Astrocyte (in vitro differentiated cells and primary cell): ENCODE measurements around the gene TYR.
"Not testable (repeated sequence)": the region's sequence is repeated elsewhere in the genome, so short reads cannot be mapped to it uniquely, and the experiment has no call there.

Experiments used
- CTCF ChIP-seq: IDR thresholded peaks from 2 replicates; pipeline ENCODE4 v1.5.1; 2011; ENCODE audit warnings: low read depth, mild to moderate bottlenecking, inconsistent platforms, low read length, moderate library complexity; ENCODE audit not compliant: insufficient read depth
- EZH2 ChIP-seq: IDR thresholded peaks from 2 replicates; pipeline ENCODE4 v1.6.1; 2012; ENCODE audit warnings: mild to moderate bottlenecking, low read length, inconsistent platforms; ENCODE audit not compliant: insufficient read depth

- not testable (repeated sequence) for TF ChIP-seq CTCF, EZH2
Observed at GRCh38 chr11:89310607-89311006, 132.9 kb downstream of the TYR start.
